ENCODE measurements around the gene DPP10.

The DPP10 gene

DNA sequence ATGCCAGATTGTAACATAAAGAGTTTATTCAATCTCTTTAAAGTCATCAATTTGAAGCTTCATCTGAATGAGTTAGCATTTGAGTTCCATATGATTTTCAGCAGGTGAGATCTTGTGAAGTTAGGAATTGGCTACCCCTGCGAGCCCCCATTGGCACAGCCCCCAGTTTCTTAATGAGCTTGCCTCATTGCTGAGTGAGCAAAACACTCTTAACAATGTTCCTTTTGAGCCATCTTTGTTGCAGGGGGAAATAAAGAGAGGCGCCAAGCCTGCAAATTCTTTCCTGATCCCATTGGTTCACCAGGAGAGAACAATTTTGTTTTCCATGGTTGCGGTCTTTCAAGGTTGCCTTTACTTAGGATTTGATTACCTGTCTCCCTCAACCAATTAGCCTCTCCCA lies 18.7 kb downstream of the DPP10 start:
- POLR2A ChIA-PET: no interaction called here
- CTCF ChIA-PET: interaction anchor here (0.6 kb wide), 1 partner anchor 15 kb away, joined by 8 read pairs; no protein-coding TSS in a partner anchor

DNA sequence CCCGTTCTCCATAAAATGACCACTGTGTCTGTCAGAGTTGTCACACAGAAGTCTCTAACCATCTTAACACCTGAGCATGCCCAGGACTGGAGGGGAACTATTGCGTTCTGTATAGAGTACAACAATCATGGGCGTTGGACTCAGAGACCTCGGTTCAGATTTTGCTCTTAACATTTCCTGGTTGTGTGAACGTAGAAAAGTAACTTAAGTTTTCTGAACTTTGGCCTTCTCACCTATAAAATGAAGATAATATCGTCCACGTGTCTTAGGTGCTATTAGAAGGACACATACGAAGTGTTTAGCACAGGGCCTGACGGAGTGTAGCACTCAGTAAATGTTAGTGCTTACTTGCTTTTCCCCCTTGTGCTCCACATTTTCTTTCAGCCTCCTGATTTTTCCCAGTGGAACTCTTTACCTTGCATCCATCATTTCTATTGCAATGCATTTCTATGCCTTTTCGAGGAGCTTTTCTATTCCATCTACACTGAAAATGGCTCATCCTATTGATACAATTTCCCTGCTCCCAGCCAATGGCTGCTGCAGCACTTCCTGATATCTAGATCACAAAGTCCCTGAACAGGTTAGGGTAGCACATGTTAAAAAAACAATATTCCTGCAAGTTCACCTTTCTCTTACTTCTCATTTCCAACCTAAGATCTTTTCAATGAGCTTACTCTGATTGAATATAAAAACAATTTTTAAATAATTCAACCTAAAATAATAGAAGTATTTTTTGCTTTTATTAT lies 22.7 kb downstream of the DPP10 start:
- POLR2A ChIA-PET: no interaction called here
- CTCF ChIA-PET: no interaction called here
- no peak for DNase-seq (ENCODE audit: extremely low spot score)
- no peak for TF ChIP-seq FOXA1 (IDR thresholded peaks at IDR 0.05)
- no peak for TF ChIP-seq SP1 (IDR thresholded peaks at IDR 0.05)
- no peak for TF ChIP-seq ARNT (IDR thresholded peaks at IDR 0.05)
- no peak for TF ChIP-seq BHLHE40 (IDR thresholded peaks at IDR 0.05; ENCODE audit: borderline replicate concordance)

More for the DNA sequence above, 18.7 kb downstream of the DPP10 start:
- no peak for TF ChIP-seq ZNF384 (IDR thresholded peaks at IDR 0.05)
- no peak for TF ChIP-seq SP1 (IDR thresholded peaks at IDR 0.05)
- TF ChIP-seq CTBP1 (IDR thresholded peaks at IDR 0.05; ENCODE audit: borderline replicate concordance): no peak
- TF ChIP-seq NFRKB (IDR thresholded peaks at IDR 0.05): no peak
- TF ChIP-seq FOXM1 (IDR thresholded peaks at IDR 0.05; ENCODE audit: borderline replicate concordance): no peak
- no peak for TF ChIP-seq FOXK2 (IDR thresholded peaks at IDR 0.05)
- TF ChIP-seq FOXA1 (IDR thresholded peaks at IDR 0.05): no peak
- TF ChIP-seq HDGF (IDR thresholded peaks at IDR 0.05; ENCODE audit: borderline replicate concordance): no peak
- no peak for TF ChIP-seq TARDBP (IDR thresholded peaks at IDR 0.05)
- TF ChIP-seq LEF1 (IDR thresholded peaks at IDR 0.05; ENCODE audit: borderline replicate concordance): no peak
- no peak for TF ChIP-seq BHLHE40 (IDR thresholded peaks at IDR 0.05; ENCODE audit: borderline replicate concordance)
- no peak for DNase-seq (ENCODE audit: extremely low spot score)

DNA sequence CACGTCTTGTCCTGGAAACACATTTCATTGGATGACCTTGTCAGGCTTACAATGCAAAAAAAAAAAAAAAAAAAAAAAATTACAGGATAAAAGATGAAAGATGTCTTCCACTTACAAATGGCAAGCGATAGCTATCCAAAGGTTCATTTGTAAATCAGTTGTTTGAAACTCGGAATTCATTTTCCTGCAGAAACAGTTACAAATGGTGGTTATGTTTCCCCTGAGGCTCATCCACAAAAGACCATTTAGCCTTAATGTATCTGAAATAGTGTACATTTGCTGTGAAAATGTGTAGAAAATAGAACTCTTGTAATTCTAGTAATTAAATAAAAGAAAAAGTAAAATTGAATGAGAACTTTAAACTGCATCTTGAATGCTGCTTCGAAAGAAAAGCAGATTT lies 25.9 kb downstream of the DPP10 start:
- TF ChIP-seq ZNF384 (IDR thresholded peaks at IDR 0.05): no peak
- no peak for TF ChIP-seq L3MBTL2 (conservative IDR thresholded peaks at IDR 0.05)
- TF ChIP-seq, protein P1, sequence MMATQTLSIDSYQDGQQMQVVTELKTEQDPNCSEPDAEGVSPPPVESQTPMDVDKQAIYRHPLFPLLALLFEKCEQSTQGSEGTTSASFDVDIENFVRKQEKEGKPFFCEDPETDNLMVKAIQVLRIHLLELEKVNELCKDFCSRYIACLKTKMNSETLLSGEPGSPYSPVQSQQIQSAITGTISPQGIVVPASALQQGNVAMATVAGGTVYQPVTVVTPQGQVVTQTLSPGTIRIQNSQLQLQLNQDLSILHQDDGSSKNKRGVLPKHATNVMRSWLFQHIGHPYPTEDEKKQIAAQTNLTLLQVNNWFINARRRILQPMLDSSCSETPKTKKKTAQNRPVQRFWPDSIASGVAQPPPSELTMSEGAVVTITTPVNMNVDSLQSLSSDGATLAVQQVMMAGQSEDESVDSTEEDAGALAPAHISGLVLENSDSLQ (IDR thresholded peaks at IDR 0.05): no peak
- no peak for TF ChIP-seq CTBP1 (IDR thresholded peaks at IDR 0.05; ENCODE audit: borderline replicate concordance)
- TF ChIP-seq FOXK2 (IDR thresholded peaks at IDR 0.05): no peak
- TF ChIP-seq LEF1 (IDR thresholded peaks at IDR 0.05; ENCODE audit: borderline replicate concordance): no peak
- TF ChIP-seq ARNT (IDR thresholded peaks at IDR 0.05): no peak
- no peak for TF ChIP-seq FOXA1 (IDR thresholded peaks at IDR 0.05)
- no peak for TF ChIP-seq SUZ12 (IDR thresholded peaks at IDR 0.05)
- no peak for TF ChIP-seq TARDBP (IDR thresholded peaks at IDR 0.05)
- TF ChIP-seq SP1 (IDR thresholded peaks at IDR 0.05): no peak
- no peak for TF ChIP-seq BHLHE40 (IDR thresholded peaks at IDR 0.05; ENCODE audit: borderline replicate concordance)
- TF ChIP-seq FOXM1 (IDR thresholded peaks at IDR 0.05; ENCODE audit: borderline replicate concordance): no peak
- TF ChIP-seq HDGF (IDR thresholded peaks at IDR 0.05; ENCODE audit: borderline replicate concordance): no peak
- TF ChIP-seq NFRKB (IDR thresholded peaks at IDR 0.05): no peak
- no peak for TF ChIP-seq ELF4 (IDR thresholded peaks at IDR 0.05)
- CTCF ChIA-PET: no interaction called here
- POLR2A ChIA-PET: no interaction called here
- no peak for DNase-seq (ENCODE audit: extremely low spot score)

DNA sequence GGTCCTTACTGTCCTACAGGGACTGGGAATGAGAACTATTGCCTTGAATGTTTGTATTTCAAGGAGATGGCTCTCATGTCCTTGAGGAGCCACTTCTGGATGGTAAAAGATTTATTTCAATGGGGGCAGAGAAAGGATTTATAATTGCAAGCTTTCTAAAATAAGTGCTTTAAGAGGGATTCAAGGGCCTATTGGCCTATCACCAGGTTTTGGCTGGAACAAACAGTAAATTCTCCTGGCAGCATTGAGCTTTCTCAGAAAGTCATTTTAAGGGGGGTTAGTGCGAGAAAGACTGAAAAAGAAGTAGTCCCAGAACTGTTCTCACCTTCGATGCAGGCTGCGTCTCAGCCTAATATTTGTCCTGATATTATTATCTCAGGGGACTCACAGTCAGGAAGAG lies 29.8 kb downstream of the DPP10 start:
- TF ChIP-seq, protein P1 (IDR thresholded peaks at IDR 0.05): no peak
- no peak for TF ChIP-seq ZNF384 (IDR thresholded peaks at IDR 0.05)
- no peak for TF ChIP-seq L3MBTL2 (conservative IDR thresholded peaks at IDR 0.05)
- no peak for TF ChIP-seq BHLHE40 (IDR thresholded peaks at IDR 0.05; ENCODE audit: borderline replicate concordance)
- no peak for TF ChIP-seq FOXM1 (IDR thresholded peaks at IDR 0.05; ENCODE audit: borderline replicate concordance)
- TF ChIP-seq TARDBP (IDR thresholded peaks at IDR 0.05): no peak
- no peak for TF ChIP-seq FOXK2 (IDR thresholded peaks at IDR 0.05)
- TF ChIP-seq FOXA1 (IDR thresholded peaks at IDR 0.05): no peak
- no peak for TF ChIP-seq NFRKB (IDR thresholded peaks at IDR 0.05)
- POLR2A ChIA-PET: no interaction called here
- CTCF ChIA-PET: no interaction called here
- no peak for DNase-seq (ENCODE audit: extremely low spot score)

DNA sequence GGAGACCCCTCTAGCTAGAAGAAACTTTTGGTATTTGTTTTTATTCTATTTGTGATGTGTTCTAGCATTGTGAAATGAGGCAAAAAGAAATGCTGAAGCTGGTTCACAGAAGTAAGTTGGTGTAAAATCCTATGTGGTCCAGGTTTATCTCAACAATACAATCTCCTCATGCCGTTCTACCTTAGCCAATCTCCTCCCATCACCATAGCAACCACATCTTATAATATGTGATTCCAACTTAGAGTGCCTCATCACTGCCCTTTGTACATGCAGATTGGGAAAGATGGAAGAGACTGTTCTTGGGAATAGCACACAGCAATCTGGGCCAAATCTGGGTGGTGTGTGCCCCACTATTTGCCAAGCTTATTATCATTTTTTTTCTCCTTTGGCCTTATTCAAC lies 30.3 kb downstream of the DPP10 start:
- ChIA-PET POLR2A (no interaction called here), CTCF (no interaction called here)
- no peak for TF ChIP-seq NFRKB (IDR thresholded peaks at IDR 0.05)
- TF ChIP-seq, protein P1 (IDR thresholded peaks at IDR 0.05): no peak
- TF ChIP-seq BHLHE40 (IDR thresholded peaks at IDR 0.05; ENCODE audit: borderline replicate concordance): no peak
- no peak for TF ChIP-seq FOXM1 (IDR thresholded peaks at IDR 0.05; ENCODE audit: borderline replicate concordance)
- no peak for TF ChIP-seq HDGF (IDR thresholded peaks at IDR 0.05; ENCODE audit: borderline replicate concordance)
- no peak for TF ChIP-seq FOXK2 (IDR thresholded peaks at IDR 0.05)
- TF ChIP-seq L3MBTL2 (conservative IDR thresholded peaks at IDR 0.05): no peak
- no peak for TF ChIP-seq SP1 (IDR thresholded peaks at IDR 0.05)
- no peak for TF ChIP-seq SUZ12 (IDR thresholded peaks at IDR 0.05)
- no peak for TF ChIP-seq ELF4 (IDR thresholded peaks at IDR 0.05)
- TF ChIP-seq FOXA1 (IDR thresholded peaks at IDR 0.05): no peak
- TF ChIP-seq TARDBP (IDR thresholded peaks at IDR 0.05): no peak
- TF ChIP-seq ZNF384 (IDR thresholded peaks at IDR 0.05): no peak
- no peak for TF ChIP-seq LEF1 (IDR thresholded peaks at IDR 0.05; ENCODE audit: borderline replicate concordance)
- TF ChIP-seq CTBP1 (IDR thresholded peaks at IDR 0.05; ENCODE audit: borderline replicate concordance): no peak
- TF ChIP-seq ARNT (IDR thresholded peaks at IDR 0.05): no peak
- no peak for DNase-seq (ENCODE audit: extremely low spot score)

GRCh38 chr2:114488841-114489530 lies 46.5 kb downstream of the DPP10 start:
- ChIA-PET POLR2A (no interaction called here), CTCF (no interaction called here)
- TF ChIP-seq BHLHE40 (IDR thresholded peaks at IDR 0.05; ENCODE audit: borderline replicate concordance) (no peak), ELF4 (IDR thresholded peaks at IDR 0.05) (no peak), CTBP1 (IDR thresholded peaks at IDR 0.05; ENCODE audit: borderline replicate concordance) (no peak)
- DNase-seq (ENCODE audit: extremely low spot score): no peak
